ENCODE results near the gene ZCCHC3.

Gene ZCCHC3

GRCh38 chr20:341682-342081 lies 44.3 kb downstream of the ZCCHC3 start:
- DNase-seq (ENCODE audit: extremely low spot score), result no peak
- ChIA-PET CTCF (no interaction called here), POLR2A (interaction anchor here (1.2 kb wide), 1 partner anchor 9 kb away, joined by 3 read pairs; no protein-coding TSS in a partner anchor)
- TF ChIP-seq L3MBTL2 (conservative IDR thresholded peaks at IDR 0.05), result peak; percentile 40; the same call in 1 of the 2 replicates
- no peak for TF ChIP-seq LEF1 (IDR thresholded peaks at IDR 0.05; ENCODE audit: borderline replicate concordance)

GRCh38 chr20:343107-343506 lies 45.7 kb downstream of the ZCCHC3 start:
- TF ChIP-seq NFRKB (IDR thresholded peaks at IDR 0.05) (no peak), FOXK2 (IDR thresholded peaks at IDR 0.05) (no peak)
- DNase-seq (ENCODE audit: extremely low spot score), result no peak
- POLR2A ChIA-PET, result no interaction called here
- CTCF ChIA-PET, result no interaction called here

- DNase-seq (ENCODE audit: extremely low spot score), result no peak
- ChIA-PET POLR2A (interaction anchor here (0.9 to 3.9 kb wide), 7 partner anchors 9 to 48 kb away, joined by 3 to 29 read pairs (median 5); no protein-coding TSS in a partner anchor), CTCF (interaction anchor here (0.8 to 3.4 kb wide), 2 partner anchors 16 to 85 kb away, joined by 3 to 24 read pairs; no protein-coding TSS in a partner anchor)
- no peak for TF ChIP-seq FOXM1 (IDR thresholded peaks at IDR 0.05; ENCODE audit: borderline replicate concordance)
- no peak for TF ChIP-seq L3MBTL2 (conservative IDR thresholded peaks at IDR 0.05)
- TF ChIP-seq LEF1 (IDR thresholded peaks at IDR 0.05; ENCODE audit: borderline replicate concordance), result no peak
- no peak for TF ChIP-seq FOXA1 (IDR thresholded peaks at IDR 0.05)
- no peak for TF ChIP-seq NFRKB (IDR thresholded peaks at IDR 0.05)
- no peak for TF ChIP-seq ELF4 (IDR thresholded peaks at IDR 0.05)
- no peak for TF ChIP-seq SUZ12 (IDR thresholded peaks at IDR 0.05)
- TF ChIP-seq CTBP1 (IDR thresholded peaks at IDR 0.05; ENCODE audit: borderline replicate concordance), result no peak
- no peak for TF ChIP-seq FOXK2 (IDR thresholded peaks at IDR 0.05)
- no peak for TF ChIP-seq PKNOX1 (IDR thresholded peaks at IDR 0.05)
- TF ChIP-seq BHLHE40 (IDR thresholded peaks at IDR 0.05; ENCODE audit: borderline replicate concordance), result no peak
- no peak for TF ChIP-seq ZNF384 (IDR thresholded peaks at IDR 0.05)
- TF ChIP-seq SP1 (IDR thresholded peaks at IDR 0.05), result no peak
- TF ChIP-seq HDGF (IDR thresholded peaks at IDR 0.05; ENCODE audit: borderline replicate concordance), result no peak
These were observed 48.8 kb downstream of the ZCCHC3 start for GRCh38 chr20:346033-346639.

GRCh38 chr20:346640-347316 lies 49.4 kb downstream of the ZCCHC3 start, which contains the start of gene NRSN2:
NRSN2 (plus strand) TSS chr20:347111; CDS start chr20:349644, 2,533 bp downstream.
- DNase-seq (ENCODE audit: extremely low spot score), result peak; percentile 76
- POLR2A ChIA-PET, result interaction anchor here (0.6 to 3.9 kb wide), 13 partner anchors 9 to 81 kb away, joined by 3 to 29 read pairs (median 5); partner anchors contain the start of gene SOX12
- no peak for TF ChIP-seq SUZ12 (IDR thresholded peaks at IDR 0.05)
- no peak for TF ChIP-seq ZNF384 (IDR thresholded peaks at IDR 0.05)
- no peak for TF ChIP-seq FOXM1 (IDR thresholded peaks at IDR 0.05; ENCODE audit: borderline replicate concordance)
- no peak for TF ChIP-seq SP1 (IDR thresholded peaks at IDR 0.05)
- no peak; the same call in 1 of the 2 replicates for TF ChIP-seq L3MBTL2 (conservative IDR thresholded peaks at IDR 0.05)
- TF ChIP-seq ELF4 (IDR thresholded peaks at IDR 0.05), result no peak
- TF ChIP-seq BHLHE40 (IDR thresholded peaks at IDR 0.05; ENCODE audit: borderline replicate concordance), result no peak
- no peak for TF ChIP-seq HDGF (IDR thresholded peaks at IDR 0.05; ENCODE audit: borderline replicate concordance)
- no peak for TF ChIP-seq LEF1 (IDR thresholded peaks at IDR 0.05; ENCODE audit: borderline replicate concordance)
- TF ChIP-seq TARDBP (IDR thresholded peaks at IDR 0.05), result no peak
- no peak for TF ChIP-seq CTBP1 (IDR thresholded peaks at IDR 0.05; ENCODE audit: borderline replicate concordance)
- TF ChIP-seq FOXK2 (IDR thresholded peaks at IDR 0.05), result no peak
- TF ChIP-seq ARNT (IDR thresholded peaks at IDR 0.05), result no peak
- no peak for TF ChIP-seq PKNOX1 (IDR thresholded peaks at IDR 0.05)
- TF ChIP-seq NFRKB (IDR thresholded peaks at IDR 0.05), result no peak
- no peak for TF ChIP-seq FOXA1 (IDR thresholded peaks at IDR 0.05)
- CTCF ChIA-PET, result interaction anchor here (0.8 to 3.4 kb wide), 2 partner anchors 17 to 85 kb away, joined by 3 to 24 read pairs; no protein-coding TSS in a partner anchor

- TF ChIP-seq CTBP1 (IDR thresholded peaks at IDR 0.05; ENCODE audit: borderline replicate concordance), result no peak
- TF ChIP-seq L3MBTL2 (conservative IDR thresholded peaks at IDR 0.05), result peak; percentile 81
- DNase-seq (ENCODE audit: extremely low spot score), result no peak
- CTCF ChIA-PET, result interaction anchor here (3.4 kb wide), 1 partner anchor 17 kb away, joined by 24 read pairs; no protein-coding TSS in a partner anchor
- POLR2A ChIA-PET, result interaction anchor here (0.6 to 3.9 kb wide), 11 partner anchors 9 to 81 kb away, joined by 3 to 29 read pairs (median 7); partner anchors contain the start of gene SOX12
These were observed 49.9 kb downstream of the ZCCHC3 start for GRCh38 chr20:347317-347639.

GRCh38 chr20:347640-348484 lies 50.5 kb downstream of the ZCCHC3 start:
- TF ChIP-seq PKNOX1 (IDR thresholded peaks at IDR 0.05) (peak; percentile 66), NFRKB (IDR thresholded peaks at IDR 0.05) (no peak), HDGF (IDR thresholded peaks at IDR 0.05; ENCODE audit: borderline replicate concordance) (no peak)
- peak; percentile 98 for DNase-seq (ENCODE audit: extremely low spot score)
- ChIA-PET CTCF (interaction anchor here (0.6 to 3.4 kb wide), 2 partner anchors 18 to 139 kb away, joined by 3 to 24 read pairs; no protein-coding TSS in a partner anchor), POLR2A (interaction anchor here (0.6 to 3.9 kb wide), 10 partner anchors 8 to 82 kb away, joined by 3 to 29 read pairs (median 7); partner anchors contain the start of gene SOX12)

Data from HEK293T (cell line).